Measurements from ENCODE around the gene NUP214.

DNA sequence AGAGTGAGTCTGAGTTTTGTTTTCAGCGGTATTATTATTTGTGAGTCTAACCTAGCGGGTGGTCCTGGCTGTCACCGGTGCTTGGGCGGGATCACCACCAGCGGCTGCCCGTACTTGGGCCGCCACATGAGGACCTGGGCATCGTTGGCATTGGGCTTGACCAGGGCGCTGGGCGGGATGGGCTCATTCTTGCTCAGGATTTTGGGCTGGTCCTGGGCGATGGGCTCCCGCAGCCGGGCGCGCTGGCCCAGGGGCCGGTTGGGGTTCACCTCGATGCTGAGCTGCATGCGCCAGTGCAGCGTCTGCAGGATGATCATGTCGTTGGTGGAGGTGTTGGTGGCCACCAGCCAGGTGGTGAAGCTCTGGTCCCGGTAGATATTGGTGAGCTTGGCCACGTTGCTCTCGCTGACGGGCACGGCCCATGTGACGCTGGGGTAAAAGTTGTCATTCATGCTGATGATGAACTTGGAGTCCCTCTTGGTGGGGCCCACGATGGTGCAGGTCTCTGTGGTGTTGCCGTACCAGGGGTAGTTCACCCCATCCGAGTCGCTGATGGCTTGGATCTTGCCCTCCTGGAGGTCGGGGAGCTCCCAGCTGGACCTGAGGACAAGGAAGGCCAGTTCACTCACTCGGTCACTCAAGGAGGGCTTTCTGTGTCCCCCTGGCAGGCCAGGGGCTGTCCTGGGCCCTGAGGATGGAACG is 135.5 kb downstream of the NUP214 start:
- TF ChIP-seq POLR2A (IDR thresholded peaks at IDR 0.05; ENCODE audit: low read depth, low read length) (no peak), TAF1 (IDR thresholded peaks at IDR 0.05; ENCODE audit: borderline replicate concordance, low read depth, low read length) (no peak)
